Neural progenitor cell (in vitro differentiated cells): ENCODE measurements around the gene UBE2Z. TPM values are rescaled to one million over a fixed set of nuclear protein-coding genes. Genes with fewer than 3 reads are reported as not detected.
A peak's percentile ranks its signal among the peaks of the same experiment; 100 is the strongest.

ENCODE experiments used
- DNase-seq: peaks from one replicate; pipeline ENCODE4 v3.0.0-alpha.2; 2016; ENCODE audit warnings: low spot score
- H2AFZ ChIP-seq: fragments of 200-600 bp; sonication (generic); replicated peaks from 2 replicates; pipeline ENCODE4 v1.6.1; 2016; ENCODE audit warnings: antibody characterized with exemption
- H3F3A ChIP-seq: fragments of 200-600 bp; sonication (generic); 2 replicates; pipeline ENCODE4 v1.6.1; 2016; ENCODE audit warnings: antibody characterized with exemption, low read depth
- H3K27ac ChIP-seq: fragments of 200-600 bp; sonication (generic); 2 replicates; pipeline ENCODE4 v1.5.1; 2016; ENCODE audit warnings: mild to moderate bottlenecking
- H3K27me3 ChIP-seq: fragments of 200-600 bp; sonication (generic); 2 replicates; pipeline ENCODE4 v1.6.1; 2016; ENCODE audit warnings: mild to moderate bottlenecking, moderate library complexity
- H3K36me3 ChIP-seq: fragments of 200-600 bp; sonication (generic); 2 replicates; pipeline ENCODE4 v1.5.1; 2016
- H3K4me1 ChIP-seq: fragments of 200-600 bp; sonication (generic); 2 replicates; pipeline ENCODE4 v1.6.1; 2016; ENCODE audit warnings: mixed run types
- H3K4me2 ChIP-seq: fragments of 200-600 bp; sonication (generic); 2 replicates; pipeline ENCODE4 v1.6.1; 2016
- H3K4me3 ChIP-seq: fragments of 200-600 bp; sonication (generic); 2 replicates; pipeline ENCODE4 v1.5.1; 2016
- H3K79me2 ChIP-seq: fragments of 200-600 bp; sonication (generic); 2 replicates; pipeline ENCODE4 v1.6.1; 2016; ENCODE audit warnings: low read depth
- H3K9ac ChIP-seq: fragments of 200-600 bp; sonication (generic); 2 replicates; pipeline ENCODE4 v1.6.1; 2016
- H3K9me3 ChIP-seq: fragments of 200-600 bp; sonication (generic); 2 replicates; pipeline ENCODE4 v1.5.1; 2016; ENCODE audit warnings: low read depth
- H4K20me1 ChIP-seq: fragments of 200-600 bp; sonication (generic); 2 replicates; pipeline ENCODE4 v1.6.1; 2016; ENCODE audit warnings: low read depth
- H3K27ac Mint-ChIP-seq: 3 replicates; pipeline ENCODE4 v1.8.0; 2021; ENCODE audit warnings: mixed read lengths
- H3K27me3 Mint-ChIP-seq: 2 replicates; pipeline ENCODE4 v1.8.0; 2022; ENCODE audit warnings: low read depth, mild to moderate bottlenecking, inconsistent platforms, moderate library complexity, mixed read lengths; ENCODE audit not compliant: insufficient read depth
- H3K36me3 Mint-ChIP-seq: 3 replicates; pipeline ENCODE4 v1.8.0; 2021; ENCODE audit warnings: mixed read lengths
- H3K4me1 Mint-ChIP-seq: 3 replicates; pipeline ENCODE4 v1.8.0; 2021; ENCODE audit warnings: mixed read lengths
- H3K4me3 Mint-ChIP-seq: 3 replicates; pipeline ENCODE4 v1.8.0; 2021; ENCODE audit warnings: mild to moderate bottlenecking, moderate library complexity, mixed read lengths
- H3K9me3 Mint-ChIP-seq: 3 replicates; pipeline ENCODE4 v1.8.0; 2020; ENCODE audit warnings: mixed read lengths
- EZH2 ChIP-seq: fragments of 200-600 bp; sonication (generic); IDR thresholded peaks from 2 replicates; pipeline ENCODE4 v1.6.1; 2017; ENCODE audit warnings: antibody characterized with exemption, mild to moderate bottlenecking, moderate library complexity
- EZH2phosphoT487 ChIP-seq: fragments of 200-600 bp; sonication (generic); IDR thresholded peaks from 2 replicates; pipeline ENCODE4 v1.6.1; 2017; ENCODE audit warnings: antibody characterized with exemption
- total RNA-seq: library from RNA; depleted of rRNA; stranded (reverse); fragments of >200 nt; gene quantifications from 2 replicates; pipeline ENCODE4 v1.2.3, GENCODE V29; 2015; ENCODE audit warnings: low replicate concordance
- TF ChIP-seq, protein P1 (sequence below): fragments of 200-600 bp; sonication (generic); IDR thresholded peaks from 2 replicates; pipeline ENCODE4 v1.5.1; 2017; ENCODE audit warnings: antibody characterized with exemption, mild to moderate bottlenecking

UBE2Z gene
- total RNA-seq, 1 donor from 2014 or later = 45.5 TPM

DNA sequence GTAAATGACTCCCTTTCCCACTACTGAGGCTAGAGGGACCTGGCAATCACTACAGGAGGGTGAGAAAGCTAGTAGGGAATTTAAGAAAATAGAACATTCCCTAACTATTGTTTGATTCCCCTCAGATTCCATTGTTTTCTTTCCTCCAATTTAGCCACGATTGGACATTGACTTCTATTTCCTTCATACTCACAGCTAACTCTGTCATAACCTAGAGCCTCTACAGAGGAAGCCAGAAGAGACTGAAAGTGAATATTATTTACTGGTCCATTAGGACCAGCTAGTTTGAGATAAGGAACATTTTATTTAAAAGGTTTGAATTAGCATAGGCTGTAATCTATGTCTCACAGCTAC is 21.6 kb downstream of the UBE2Z start:
- Mint-ChIP-seq H3K4me1 (no peaks in the 10 kb centered on the region), H3K4me3 (no peak overlapping the region), H3K27me3 (peaks cover 2% of the 10 kb centered on the region), H3K9me3 (no peaks in the 10 kb centered on the region), H3K36me3 (peaks cover 41% of the 10 kb centered on the region), H3K27ac (no peak overlapping the region)
- Histone ChIP-seq H3F3A (peaks cover 45% of the 10 kb centered on the region), H3K36me3 (peaks cover 5% of the 10 kb centered on the region), H3K9me3 (no peaks in the 10 kb centered on the region), H2AFZ (no peak overlapping the region), H3K79me2 (no peaks in the 10 kb centered on the region), H3K9ac (no peak overlapping the region), H4K20me1 (peaks cover 19% of the 10 kb centered on the region), H3K27ac (peak overlapping the region; percentile 13), H3K4me2 (no peak overlapping the region), H3K4me3 (no peak overlapping the region), H3K27me3 (no peaks in the 10 kb centered on the region), H3K4me1 (no peaks in the 10 kb centered on the region)
- DNase-seq = no peak
- TF ChIP-seq EZH2 (no peak), EZH2phosphoT487 (no peak)
- TF ChIP-seq, protein P1, sequence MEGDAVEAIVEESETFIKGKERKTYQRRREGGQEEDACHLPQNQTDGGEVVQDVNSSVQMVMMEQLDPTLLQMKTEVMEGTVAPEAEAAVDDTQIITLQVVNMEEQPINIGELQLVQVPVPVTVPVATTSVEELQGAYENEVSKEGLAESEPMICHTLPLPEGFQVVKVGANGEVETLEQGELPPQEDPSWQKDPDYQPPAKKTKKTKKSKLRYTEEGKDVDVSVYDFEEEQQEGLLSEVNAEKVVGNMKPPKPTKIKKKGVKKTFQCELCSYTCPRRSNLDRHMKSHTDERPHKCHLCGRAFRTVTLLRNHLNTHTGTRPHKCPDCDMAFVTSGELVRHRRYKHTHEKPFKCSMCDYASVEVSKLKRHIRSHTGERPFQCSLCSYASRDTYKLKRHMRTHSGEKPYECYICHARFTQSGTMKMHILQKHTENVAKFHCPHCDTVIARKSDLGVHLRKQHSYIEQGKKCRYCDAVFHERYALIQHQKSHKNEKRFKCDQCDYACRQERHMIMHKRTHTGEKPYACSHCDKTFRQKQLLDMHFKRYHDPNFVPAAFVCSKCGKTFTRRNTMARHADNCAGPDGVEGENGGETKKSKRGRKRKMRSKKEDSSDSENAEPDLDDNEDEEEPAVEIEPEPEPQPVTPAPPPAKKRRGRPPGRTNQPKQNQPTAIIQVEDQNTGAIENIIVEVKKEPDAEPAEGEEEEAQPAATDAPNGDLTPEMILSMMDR = no peak

DNA sequence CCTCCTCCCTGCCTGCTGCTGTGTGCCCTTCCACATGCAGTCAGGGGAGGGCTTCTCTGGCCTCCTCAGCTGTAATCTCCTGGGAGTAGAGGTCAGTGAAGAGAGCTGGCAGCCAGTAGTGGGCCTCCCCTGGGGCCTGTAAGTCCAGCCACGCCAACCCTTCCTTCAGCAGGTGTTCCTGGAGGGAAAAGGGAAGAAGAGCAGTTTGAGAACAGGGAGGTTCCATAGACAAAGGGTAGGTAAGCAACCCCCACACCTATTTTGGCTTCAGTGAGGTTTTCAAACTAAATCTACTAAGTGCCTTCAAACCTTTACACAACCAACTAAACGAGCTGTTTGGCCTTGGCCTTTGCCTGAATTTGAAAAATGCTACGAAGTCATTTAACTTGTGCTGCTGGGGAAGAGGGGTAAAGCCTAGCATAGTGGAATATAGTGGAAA is 22.2 kb downstream of the UBE2Z start:
- H3K9me3 ChIP-seq = no peaks in the 10 kb centered on the region
- H3K4me1 Mint-ChIP-seq = no peaks in the 10 kb centered on the region
- H3F3A ChIP-seq = peaks cover 45% of the 10 kb centered on the region
- H3K4me2 ChIP-seq = no peak overlapping the region
- H3K27me3 Mint-ChIP-seq = peaks cover 2% of the 10 kb centered on the region
- DNase-seq = no peak
- H3K4me1 ChIP-seq = no peaks in the 10 kb centered on the region
- no peak overlapping the region for H2AFZ ChIP-seq
- H3K9me3 Mint-ChIP-seq = no peaks in the 10 kb centered on the region
- peaks cover 5% of the 10 kb centered on the region for H3K36me3 ChIP-seq
- TF ChIP-seq EZH2phosphoT487 (no peak), EZH2 (no peak)
- TF ChIP-seq, protein P1 = no peak
- H4K20me1 ChIP-seq = peaks cover 19% of the 10 kb centered on the region
- no peaks in the 10 kb centered on the region for H3K79me2 ChIP-seq
- H3K9ac ChIP-seq = no peak overlapping the region
- no peak overlapping the region for H3K4me3 Mint-ChIP-seq
- no peaks in the 10 kb centered on the region for H3K27me3 ChIP-seq
- peak overlapping the region; percentile 20 for H3K27ac ChIP-seq
- no peak overlapping the region for H3K27ac Mint-ChIP-seq
- H3K4me3 ChIP-seq = no peak overlapping the region
- peaks cover 41% of the 10 kb centered on the region for H3K36me3 Mint-ChIP-seq

DNA sequence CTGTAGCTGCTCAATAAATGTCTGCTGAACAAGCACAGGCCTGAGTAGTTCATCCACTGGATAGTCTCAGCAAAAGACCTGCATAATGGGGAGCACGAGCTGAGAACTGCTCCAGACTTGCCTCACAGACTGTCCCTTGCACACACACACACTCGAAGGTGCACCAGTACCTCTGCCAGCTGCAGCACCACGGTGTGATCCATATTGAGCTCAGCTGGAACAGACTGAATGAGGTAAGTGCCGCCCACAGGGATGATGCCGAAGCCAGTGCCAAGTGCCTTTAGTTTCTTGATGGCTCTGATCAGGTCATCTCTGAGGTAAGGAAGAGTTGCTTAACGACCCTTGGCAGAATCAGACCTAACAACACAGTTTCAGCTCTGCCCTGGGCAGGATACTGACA is 24.8 kb downstream of the UBE2Z start:
- Histone ChIP-seq H3F3A (peaks cover 35% of the 10 kb centered on the region), H2AFZ (no peak overlapping the region), H3K79me2 (no peaks in the 10 kb centered on the region), H3K36me3 (peaks cover 14% of the 10 kb centered on the region), H3K4me3 (no peak overlapping the region), H3K4me2 (no peak overlapping the region), H3K27me3 (no peaks in the 10 kb centered on the region), H3K4me1 (no peaks in the 10 kb centered on the region), H3K9me3 (no peaks in the 10 kb centered on the region), H3K27ac (no peak overlapping the region), H4K20me1 (peaks cover 6% of the 10 kb centered on the region), H3K9ac (no peak overlapping the region)
- Mint-ChIP-seq H3K9me3 (no peaks in the 10 kb centered on the region), H3K27me3 (no peaks in the 10 kb centered on the region), H3K4me3 (no peak overlapping the region), H3K4me1 (no peaks in the 10 kb centered on the region), H3K27ac (no peak overlapping the region), H3K36me3 (peaks cover 33% of the 10 kb centered on the region)
- no peak for TF ChIP-seq EZH2phosphoT487
- TF ChIP-seq, protein P1 = no peak
- TF ChIP-seq EZH2 = no peak
- no peak for DNase-seq
